K562 (cell line): ENCODE measurements around the gene GET3.

Experiments used
- CREB5 ChIP-seq: fragments of 250-450 bp; sonication (Bioruptor Pico); IDR thresholded peaks from 2 replicates; pipeline ENCODE4 v1.5.0; 2020; ENCODE audit warnings: mild to moderate bottlenecking
- CTCF ChIP-seq, 3 experiments: IDR thresholded peaks in 2 of 3; conservative IDR thresholded peaks in 1 of 3; 2 replicates each; pipeline ENCODE4 v1.5.1; 2011 to 2012; ENCODE audit warnings: low read length in 3 of 3, mild to moderate bottlenecking in 3 of 3, control low read depth in 2 of 3, improper control_type of control experiment in 1 of 3, inconsistent platforms in 1 of 3, low read depth in 1 of 3, mixed read lengths in 1 of 3, moderate library complexity in 1 of 3; ENCODE audit not compliant: insufficient read depth in 2 of 3
- EZH2 ChIP-seq: IDR thresholded peaks from 2 replicates; pipeline ENCODE4 v1.6.1; 2012; ENCODE audit warnings: low read depth, mild to moderate bottlenecking, inconsistent platforms, low read length, borderline replicate concordance
- HDGF ChIP-seq: fragments of 450-650 bp; IDR thresholded peaks from 2 replicates; pipeline ENCODE4 v1.6.1; 2016
- NFRKB ChIP-seq: fragments of 450-650 bp; IDR thresholded peaks from 2 replicates; pipeline ENCODE4 v1.6.1; 2016; ENCODE audit warnings: low read depth
- PHTF2 ChIP-seq: fragments of 250-450 bp; sonication (Bioruptor Pico); IDR thresholded peaks from 2 replicates; pipeline ENCODE4 v1.5.0; 2021; ENCODE audit warnings: mild to moderate bottlenecking
- SMARCB1 ChIP-seq: IDR thresholded peaks from 2 replicates; pipeline ENCODE4 v1.6.1; 2011; ENCODE audit warnings: improper control_type of control experiment, low read depth; ENCODE audit not compliant: insufficient read length
- ZHX1 ChIP-seq: fragments of 150-350 bp; conservative IDR thresholded peaks from 2 replicates; pipeline ENCODE4 v1.6.1; 2014; ENCODE audit warnings: low read length
- ZNF12 ChIP-seq: sonication (generic); formaldehyde crosslinking; IDR thresholded peaks from 2 replicates; pipeline ENCODE4 v1.4.0; 2020; ENCODE audit warnings: mild to moderate bottlenecking, missing genetic modification reagents
- ZNF239 ChIP-seq: fragments of 250-450 bp; sonication (Bioruptor Pico); IDR thresholded peaks from 2 replicates; pipeline ENCODE4 v1.4.0; 2020; ENCODE audit warnings: mild to moderate bottlenecking
- ZNF445 ChIP-seq: fragments of 250-450 bp; sonication (Bioruptor Pico); IDR thresholded peaks from 2 replicates; pipeline ENCODE4 v1.4.0; 2020; ENCODE audit warnings: low read depth, mild to moderate bottlenecking, moderate library complexity
- TF ChIP-seq, protein P1 (sequence below), 2 experiments: fragments of 200-800 bp in 1 of 2; sonication (Bioruptor generic) in 1 of 2; sonication (generic) in 1 of 2; formaldehyde crosslinking in 1 of 2; IDR thresholded peaks in 1 of 2; conservative IDR thresholded peaks in 1 of 2; 2 replicates each; pipeline versions ENCODE4 v1.5.0 to v1.6.1; 2016 to 2020; ENCODE audit warnings: missing compliant biosample characterization in 1 of 2, missing genetic modification characterization in 1 of 2, missing genetic modification reagents in 1 of 2
- TF ChIP-seq, protein P2 (sequence below), 2 experiments: IDR thresholded peaks; 2 replicates each; pipeline ENCODE4 v1.6.1; 2012; ENCODE audit warnings: improper control_type of control experiment in 2 of 2, low read depth in 2 of 2, low read length in 2 of 2, borderline replicate concordance in 1 of 2
- TF ChIP-seq, protein P3 (sequence below), 3 experiments: fragments of 200-800 bp in 1 of 3; fragments of 250-450 bp in 1 of 3; fragments of 450-650 bp in 1 of 3; sonication (Bioruptor Pico) in 1 of 3; sonication (Bioruptor generic) in 1 of 3; formaldehyde crosslinking in 1 of 3; IDR thresholded peaks; 2 replicates each; pipeline versions ENCODE4 v1.6.1 to v1.8.0; 2016 to 2022; ENCODE audit warnings: mild to moderate bottlenecking in 2 of 3, missing genetic modification characterization in 2 of 3, missing compliant biosample characterization in 1 of 3, moderate library complexity in 1 of 3

DNA sequence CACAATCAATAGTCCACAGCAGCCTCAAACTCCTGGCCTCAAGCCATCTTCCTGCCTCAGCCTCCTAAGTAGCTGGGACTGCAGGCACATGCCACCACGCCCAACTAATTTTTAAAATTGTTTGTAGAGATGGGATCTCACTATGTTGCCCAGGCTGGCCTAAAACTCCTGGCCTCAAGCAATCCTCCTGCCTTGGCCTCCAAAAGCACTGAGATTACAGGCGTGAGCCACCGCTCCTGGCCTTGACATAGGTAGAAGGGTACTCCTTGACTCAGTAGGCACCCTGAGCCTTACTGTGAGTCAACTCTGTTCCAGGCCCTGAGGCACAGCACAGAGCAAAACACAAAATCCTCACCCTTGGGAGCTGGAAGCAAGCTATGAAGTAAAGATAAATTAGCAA is 21.4 kb upstream of the GET3 start:
- no peak for TF ChIP-seq SMARCB1
- no peak for TF ChIP-seq CTCF (IDR thresholded peaks at IDR 0.05 in 2 of 3, conservative IDR thresholded peaks at IDR 0.05 in 1 of 3; ENCODE audit: insufficient read depth in 2 of 3, low read depth in 1 of 3, low read length in 3 of 3)
- TF ChIP-seq EZH2: no peak
- TF ChIP-seq ZNF12 (CRISPR knock-in tag): no peak
- no peak for TF ChIP-seq ZNF239 (CRISPR knock-in tag)
- TF ChIP-seq, protein P1, sequence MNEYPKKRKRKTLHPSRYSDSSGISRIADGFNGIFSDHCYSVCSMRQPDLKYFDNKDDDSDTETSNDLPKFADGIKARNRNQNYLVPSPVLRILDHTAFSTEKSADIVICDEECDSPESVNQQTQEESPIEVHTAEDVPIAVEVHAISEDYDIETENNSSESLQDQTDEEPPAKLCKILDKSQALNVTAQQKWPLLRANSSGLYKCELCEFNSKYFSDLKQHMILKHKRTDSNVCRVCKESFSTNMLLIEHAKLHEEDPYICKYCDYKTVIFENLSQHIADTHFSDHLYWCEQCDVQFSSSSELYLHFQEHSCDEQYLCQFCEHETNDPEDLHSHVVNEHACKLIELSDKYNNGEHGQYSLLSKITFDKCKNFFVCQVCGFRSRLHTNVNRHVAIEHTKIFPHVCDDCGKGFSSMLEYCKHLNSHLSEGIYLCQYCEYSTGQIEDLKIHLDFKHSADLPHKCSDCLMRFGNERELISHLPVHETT (CRISPR knock-in tag; conservative IDR thresholded peaks at IDR 0.05 in 1 of 2, IDR thresholded peaks at IDR 0.05 in 1 of 2): no peak
- TF ChIP-seq, protein P2, sequence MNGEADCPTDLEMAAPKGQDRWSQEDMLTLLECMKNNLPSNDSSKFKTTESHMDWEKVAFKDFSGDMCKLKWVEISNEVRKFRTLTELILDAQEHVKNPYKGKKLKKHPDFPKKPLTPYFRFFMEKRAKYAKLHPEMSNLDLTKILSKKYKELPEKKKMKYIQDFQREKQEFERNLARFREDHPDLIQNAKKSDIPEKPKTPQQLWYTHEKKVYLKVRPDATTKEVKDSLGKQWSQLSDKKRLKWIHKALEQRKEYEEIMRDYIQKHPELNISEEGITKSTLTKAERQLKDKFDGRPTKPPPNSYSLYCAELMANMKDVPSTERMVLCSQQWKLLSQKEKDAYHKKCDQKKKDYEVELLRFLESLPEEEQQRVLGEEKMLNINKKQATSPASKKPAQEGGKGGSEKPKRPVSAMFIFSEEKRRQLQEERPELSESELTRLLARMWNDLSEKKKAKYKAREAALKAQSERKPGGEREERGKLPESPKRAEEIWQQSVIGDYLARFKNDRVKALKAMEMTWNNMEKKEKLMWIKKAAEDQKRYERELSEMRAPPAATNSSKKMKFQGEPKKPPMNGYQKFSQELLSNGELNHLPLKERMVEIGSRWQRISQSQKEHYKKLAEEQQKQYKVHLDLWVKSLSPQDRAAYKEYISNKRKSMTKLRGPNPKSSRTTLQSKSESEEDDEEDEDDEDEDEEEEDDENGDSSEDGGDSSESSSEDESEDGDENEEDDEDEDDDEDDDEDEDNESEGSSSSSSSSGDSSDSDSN (IDR thresholded peaks at IDR 0.05; ENCODE audit: borderline replicate concordance in 1 of 2, low read depth in 2 of 2, low read length in 2 of 2): no peak
- TF ChIP-seq ZNF445 (CRISPR knock-in tag): no peak
- no peak for TF ChIP-seq ZHX1
- no peak for TF ChIP-seq HDGF
- TF ChIP-seq, protein P3, sequence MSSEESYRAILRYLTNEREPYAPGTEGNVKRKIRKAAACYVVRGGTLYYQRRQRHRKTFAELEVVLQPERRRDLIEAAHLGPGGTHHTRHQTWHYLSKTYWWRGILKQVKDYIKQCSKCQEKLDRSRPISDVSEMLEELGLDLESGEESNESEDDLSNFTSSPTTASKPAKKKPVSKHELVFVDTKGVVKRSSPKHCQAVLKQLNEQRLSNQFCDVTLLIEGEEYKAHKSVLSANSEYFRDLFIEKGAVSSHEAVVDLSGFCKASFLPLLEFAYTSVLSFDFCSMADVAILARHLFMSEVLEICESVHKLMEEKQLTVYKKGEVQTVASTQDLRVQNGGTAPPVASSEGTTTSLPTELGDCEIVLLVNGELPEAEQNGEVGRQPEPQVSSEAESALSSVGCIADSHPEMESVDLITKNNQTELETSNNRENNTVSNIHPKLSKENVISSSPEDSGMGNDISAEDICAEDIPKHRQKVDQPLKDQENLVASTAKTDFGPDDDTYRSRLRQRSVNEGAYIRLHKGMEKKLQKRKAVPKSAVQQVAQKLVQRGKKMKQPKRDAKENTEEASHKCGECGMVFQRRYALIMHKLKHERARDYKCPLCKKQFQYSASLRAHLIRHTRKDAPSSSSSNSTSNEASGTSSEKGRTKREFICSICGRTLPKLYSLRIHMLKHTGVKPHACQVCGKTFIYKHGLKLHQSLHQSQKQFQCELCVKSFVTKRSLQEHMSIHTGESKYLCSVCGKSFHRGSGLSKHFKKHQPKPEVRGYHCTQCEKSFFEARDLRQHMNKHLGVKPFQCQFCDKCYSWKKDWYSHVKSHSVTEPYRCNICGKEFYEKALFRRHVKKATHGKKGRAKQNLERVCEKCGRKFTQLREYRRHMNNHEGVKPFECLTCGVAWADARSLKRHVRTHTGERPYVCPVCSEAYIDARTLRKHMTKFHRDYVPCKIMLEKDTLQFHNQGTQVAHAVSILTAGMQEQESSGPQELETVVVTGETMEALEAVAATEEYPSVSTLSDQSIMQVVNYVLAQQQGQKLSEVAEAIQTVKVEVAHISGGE (CRISPR knock-in tag; IDR thresholded peaks at IDR 0.05): no peak
- TF ChIP-seq NFRKB: no peak
- no peak for TF ChIP-seq CREB5 (CRISPR knock-in tag)
- no peak for TF ChIP-seq PHTF2
